Gastrocnemius medialis (tissue), 4 donors: ENCODE results near the gene THPO.

Experiments
- POLR2A ChIP-seq, 2 donors: fragments of 450-650 bp; IDR thresholded peaks; one replicate each; pipeline ENCODE4 v1.6.1; 2017; ENCODE audit warnings: antibody characterized with exemption in 2 of 2, mild to moderate bottlenecking in 2 of 2, moderate library complexity in 2 of 2
- TF ChIP-seq, protein P1 (sequence below), 5 experiments: fragments of 450-650 bp in 3 of 5; fragments of 200-600 bp in 2 of 5; sonication (generic) in 2 of 5; IDR thresholded peaks in 4 of 5; conservative IDR thresholded peaks in 1 of 5; 1 replicate in 4 of 5; 2 replicates in 1 of 5; pipeline ENCODE4 v1.5.1; 2016 to 2019; ENCODE audit warnings: antibody characterized with exemption in 5 of 5, mild to moderate bottlenecking in 3 of 5, moderate library complexity in 3 of 5

- TF ChIP-seq POLR2A (IDR thresholded peaks at IDR 0.05) = no peak
- TF ChIP-seq, protein P1, sequence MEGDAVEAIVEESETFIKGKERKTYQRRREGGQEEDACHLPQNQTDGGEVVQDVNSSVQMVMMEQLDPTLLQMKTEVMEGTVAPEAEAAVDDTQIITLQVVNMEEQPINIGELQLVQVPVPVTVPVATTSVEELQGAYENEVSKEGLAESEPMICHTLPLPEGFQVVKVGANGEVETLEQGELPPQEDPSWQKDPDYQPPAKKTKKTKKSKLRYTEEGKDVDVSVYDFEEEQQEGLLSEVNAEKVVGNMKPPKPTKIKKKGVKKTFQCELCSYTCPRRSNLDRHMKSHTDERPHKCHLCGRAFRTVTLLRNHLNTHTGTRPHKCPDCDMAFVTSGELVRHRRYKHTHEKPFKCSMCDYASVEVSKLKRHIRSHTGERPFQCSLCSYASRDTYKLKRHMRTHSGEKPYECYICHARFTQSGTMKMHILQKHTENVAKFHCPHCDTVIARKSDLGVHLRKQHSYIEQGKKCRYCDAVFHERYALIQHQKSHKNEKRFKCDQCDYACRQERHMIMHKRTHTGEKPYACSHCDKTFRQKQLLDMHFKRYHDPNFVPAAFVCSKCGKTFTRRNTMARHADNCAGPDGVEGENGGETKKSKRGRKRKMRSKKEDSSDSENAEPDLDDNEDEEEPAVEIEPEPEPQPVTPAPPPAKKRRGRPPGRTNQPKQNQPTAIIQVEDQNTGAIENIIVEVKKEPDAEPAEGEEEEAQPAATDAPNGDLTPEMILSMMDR (IDR thresholded peaks at IDR 0.05 in 4 of 5, conservative IDR thresholded peaks at IDR 0.05 in 1 of 5) = no peak
These were observed 13.3 kb upstream of the THPO start for GRCh38 chr3:184391266-184391665.
